ENCODE results near the gene TRAF7. TPM values are rescaled to one million over a fixed set of nuclear protein-coding genes. Genes with fewer than 3 reads are reported as not detected.
A peak's percentile ranks its signal among the peaks of the same experiment; 100 is the strongest.

Gene TRAF7
- total RNA-seq, 2 experiments from 2014 or later = 74.8 to 80.2 TPM

- ChIA-PET POLR2A (no interaction called here), CTCF (no interaction called here)
- H3K9me3 Mint-ChIP-seq = no peaks in the 10 kb centered on the region
- H3K36me3 Mint-ChIP-seq (ENCODE audit: low read depth) = peaks cover 15% of the 10 kb centered on the region
- H3K27me3 Mint-ChIP-seq = no peaks in the 10 kb centered on the region
- H3K27ac Mint-ChIP-seq = no peak overlapping the region
- no peak for TF ChIP-seq CTCF (IDR thresholded peaks at IDR 0.05)
- intact Hi-C loops (cut with micrococcal nuclease) = no loop called here
- H3K4me1 Mint-ChIP-seq (ENCODE audit: low read depth) = no peaks in the 10 kb centered on the region
- DNase-seq (peak; percentile 47), ATAC-seq (peak; percentile 85)
- H3K4me3 Mint-ChIP-seq = no peak overlapping the region
These were observed 22.9 kb downstream of the TRAF7 start for GRCh38 chr16:2178321-2179106.

- no peaks in the 10 kb centered on the region for H3K4me1 Mint-ChIP-seq (ENCODE audit: low read depth)
These were observed 23.5 kb downstream of the TRAF7 start for GRCh38 chr16:2179107-2179501.

GRCh38 chr16:2179576-2179975, 24.0 kb downstream of the TRAF7 start:
- no peak overlapping the region for H3K4me3 Mint-ChIP-seq
- no peaks in the 10 kb centered on the region for H3K9me3 Mint-ChIP-seq
- DNase-seq = no peak
- H3K4me1 Mint-ChIP-seq (ENCODE audit: low read depth) = no peaks in the 10 kb centered on the region
- intact Hi-C loops (cut with micrococcal nuclease) = no loop called here
- peaks cover 11% of the 10 kb centered on the region for H3K36me3 Mint-ChIP-seq (ENCODE audit: low read depth)
- TF ChIP-seq CTCF (IDR thresholded peaks at IDR 0.05) = no peak
- CTCF ChIA-PET = no interaction called here
- POLR2A ChIA-PET = no interaction called here
- no peak overlapping the region for H3K27ac Mint-ChIP-seq
- no peak for ATAC-seq
- H3K27me3 Mint-ChIP-seq = no peaks in the 10 kb centered on the region

More at GRCh38 chr16:2179107-2179501, 23.5 kb downstream of the TRAF7 start:
- no peak for TF ChIP-seq CTCF (IDR thresholded peaks at IDR 0.05)
- no peak overlapping the region for H3K27ac Mint-ChIP-seq
- H3K4me3 Mint-ChIP-seq = no peak overlapping the region
- CTCF ChIA-PET = no interaction called here
- no peaks in the 10 kb centered on the region for H3K27me3 Mint-ChIP-seq
- DNase-seq (no peak), ATAC-seq (no peak)
- intact Hi-C loops (cut with micrococcal nuclease) = no loop called here
- POLR2A ChIA-PET = no interaction called here
- peaks cover 12% of the 10 kb centered on the region for H3K36me3 Mint-ChIP-seq (ENCODE audit: low read depth)
- H3K9me3 Mint-ChIP-seq = no peaks in the 10 kb centered on the region

- intact Hi-C loops (cut with micrococcal nuclease) = no loop called here
- no peak for ATAC-seq
These were observed 24.9 kb downstream of the TRAF7 start for GRCh38 chr16:2180461-2180860.

More at GRCh38 chr16:2180461-2180860, 24.9 kb downstream of the TRAF7 start:
- no peak for DNase-seq
- Mint-ChIP-seq H3K4me3 (no peak overlapping the region), H3K27ac (no peak overlapping the region), H3K36me3 (ENCODE audit: low read depth) (peaks cover 11% of the 10 kb centered on the region), H3K4me1 (ENCODE audit: low read depth) (no peaks in the 10 kb centered on the region), H3K9me3 (no peaks in the 10 kb centered on the region), H3K27me3 (no peaks in the 10 kb centered on the region)
- ChIA-PET CTCF (no interaction called here), POLR2A (interaction anchor here (0.8 to 1.2 kb wide), 2 partner anchors 10 to 25 kb away, joined by 3 to 4 read pairs; partner anchors contain the start of gene TRAF7)
- TF ChIP-seq CTCF (IDR thresholded peaks at IDR 0.05) = no peak
